ENCODE data around the gene C17orf113.

The C17orf113 gene

GRCh38 chr17:42072323-42073187 is 22.2 kb upstream of the C17orf113 start:
- no peak for DNase-seq (ENCODE audit: low read depth in 2 of 2)

- no peak for DNase-seq (ENCODE audit: low read depth in 2 of 2)
Measured at GRCh38 chr17:42071810-42072209, 21.4 kb upstream of the C17orf113 start.

GRCh38 chr17:42068979-42069378 is 18.6 kb upstream of the C17orf113 start:
- no peak for DNase-seq (ENCODE audit: low read depth in 2 of 2)

- peak in 1 of 2 donors; percentile 62 for DNase-seq (ENCODE audit: low read depth in 2 of 2)
Measured at GRCh38 chr17:42067371-42068091, 17.1 kb upstream of the C17orf113 start.

DNA sequence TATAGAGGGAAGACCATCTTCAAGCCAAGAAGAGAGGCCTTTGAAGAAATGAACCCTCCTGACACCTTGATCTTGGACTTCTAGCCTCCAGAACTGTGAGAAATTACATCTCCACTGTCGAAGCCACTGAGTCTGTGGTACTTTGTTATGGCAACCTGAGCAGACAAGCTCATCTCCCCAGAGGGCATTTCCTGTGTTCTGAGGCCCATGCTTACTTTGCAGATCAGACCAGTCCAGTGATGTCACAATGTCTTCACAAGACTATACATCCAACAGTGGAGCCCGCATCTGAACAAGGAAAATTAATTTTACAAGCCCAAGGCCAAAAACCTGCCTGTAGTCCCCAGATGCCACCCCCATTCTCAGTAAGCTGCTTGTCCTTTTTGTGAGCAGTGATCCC is 14.8 kb upstream of the C17orf113 start:
- DNase-seq (ENCODE audit: low read depth in 2 of 2): no peak

GRCh38 chr17:42062681-42063080 is 12.3 kb upstream of the C17orf113 start:
- DNase-seq (ENCODE audit: low read depth in 2 of 2): no peak

DNA sequence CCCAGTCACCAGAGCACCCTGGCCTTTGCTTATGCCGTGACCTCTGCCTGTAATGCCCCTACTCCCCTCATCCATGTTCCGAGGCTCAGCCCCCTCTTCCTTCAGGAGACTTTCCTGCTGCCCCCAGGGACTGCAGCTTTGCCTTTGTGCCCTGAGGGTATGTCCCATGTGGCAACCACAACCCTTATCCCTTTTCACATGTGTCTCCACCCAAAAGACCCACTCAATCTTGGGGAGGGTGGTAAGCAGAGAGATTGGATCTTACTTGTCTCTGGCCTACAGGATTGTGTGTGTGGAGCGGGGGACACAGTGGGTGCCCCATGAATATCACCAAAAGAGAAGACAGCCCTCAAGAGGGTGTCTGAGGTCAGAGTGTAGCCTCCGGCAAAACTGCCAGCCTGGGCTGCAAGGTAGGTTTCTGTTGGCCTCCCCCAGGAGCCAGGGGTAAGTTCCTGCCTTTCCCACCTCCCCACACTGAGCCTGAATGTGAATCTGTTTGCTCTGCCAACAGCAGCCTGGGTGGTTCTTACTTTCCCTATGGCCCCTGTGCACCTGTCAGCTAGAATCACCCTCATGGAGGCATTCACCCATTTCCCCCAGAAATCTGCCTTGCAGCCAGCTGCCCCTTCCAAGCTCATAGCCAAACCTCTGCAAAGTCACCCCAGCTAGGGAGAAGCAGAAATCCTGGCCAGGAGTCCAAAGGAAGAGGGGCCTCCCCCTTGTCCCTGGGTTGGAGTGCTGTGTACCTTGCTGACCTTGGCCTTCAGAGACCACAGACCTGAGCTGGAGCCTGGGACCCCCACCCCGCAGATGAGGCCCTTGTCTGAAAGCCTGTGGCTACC is 11.5 kb upstream of the C17orf113 start:
- DNase-seq (ENCODE audit: low read depth in 2 of 2): no peak

DNA sequence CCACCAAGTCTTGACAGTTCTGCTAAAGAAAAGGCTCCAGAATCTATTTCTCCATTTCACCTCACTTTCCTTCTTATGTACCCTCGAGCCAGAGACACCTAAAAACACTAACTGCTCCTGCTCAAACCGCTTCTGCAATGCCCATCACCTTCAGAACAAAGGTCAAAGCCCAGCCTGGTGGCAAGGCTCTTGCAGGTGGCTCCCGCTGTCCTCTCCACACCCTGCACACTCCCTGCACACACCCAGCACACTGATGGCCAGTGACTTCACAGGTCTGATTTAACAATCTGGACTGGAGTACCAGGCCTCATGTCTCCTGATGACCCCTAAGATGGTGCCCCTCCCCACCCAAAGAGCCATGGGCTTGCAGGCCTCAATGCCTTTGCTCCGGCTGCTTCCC is 9.8 kb upstream of the C17orf113 start:
- DNase-seq (ENCODE audit: low read depth in 2 of 2): no peak

DNA sequence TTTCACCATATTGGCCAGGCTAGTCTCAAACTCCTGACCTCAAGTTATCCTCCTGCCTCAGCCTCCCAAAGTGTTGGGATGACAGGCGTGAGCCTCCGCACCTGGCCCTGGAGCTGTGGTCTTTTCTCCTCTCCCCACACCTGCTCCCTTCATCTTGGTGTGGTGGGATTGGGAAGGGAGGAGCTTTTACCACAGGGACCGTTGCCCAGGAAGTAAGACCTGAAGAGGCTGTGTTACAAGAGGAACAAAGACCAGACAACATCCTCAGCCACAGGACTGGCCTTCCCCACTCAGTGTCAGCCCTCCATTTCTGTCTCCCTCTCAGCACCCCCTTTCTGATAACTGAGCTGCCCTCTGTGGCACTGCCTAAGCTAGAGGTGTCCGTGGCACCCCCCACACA is 9.4 kb upstream of the C17orf113 start:
- DNase-seq (ENCODE audit: low read depth in 2 of 2): no peak

DNA sequence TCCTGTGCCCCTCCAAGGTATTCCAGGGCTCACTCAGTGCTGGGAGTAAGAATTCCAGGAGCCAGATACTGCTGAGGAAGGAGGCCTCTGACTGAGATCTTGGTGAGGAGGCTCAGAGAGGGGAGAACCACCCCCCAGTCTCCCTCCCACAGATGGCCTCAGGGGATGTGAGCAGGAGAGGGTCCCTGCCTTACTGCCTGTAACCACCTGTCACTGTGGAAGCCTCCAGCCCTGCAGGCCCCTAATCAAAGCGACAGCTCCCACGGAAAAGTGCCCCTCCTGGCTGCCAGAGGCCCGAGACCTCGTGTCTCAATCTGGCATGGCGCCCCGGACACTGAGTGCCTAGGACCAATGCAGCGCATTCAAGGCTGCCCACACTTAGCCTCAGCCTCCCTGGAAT is 7.7 kb upstream of the C17orf113 start:
- no peak for DNase-seq (ENCODE audit: low read depth in 2 of 2)

GRCh38 chr17:42056635-42057034 is 6.2 kb upstream of the C17orf113 start:
- DNase-seq (ENCODE audit: low read depth in 2 of 2): no peak

- DNase-seq (ENCODE audit: low read depth in 2 of 2): no peak
Measured at GRCh38 chr17:42055496-42055895, 5.1 kb upstream of the C17orf113 start.

- no peak for DNase-seq (ENCODE audit: low read depth in 2 of 2)
Measured at GRCh38 chr17:42055027-42055426, 4.6 kb upstream of the C17orf113 start.

GRCh38 chr17:42053731-42054500 is 3.5 kb upstream of the C17orf113 start:
- DNase-seq (ENCODE audit: low read depth in 2 of 2): no peak

- no peak for DNase-seq (ENCODE audit: low read depth in 2 of 2)
Measured at GRCh38 chr17:42052346-42052877, 2.0 kb upstream of the C17orf113 start.

- no peak for DNase-seq (ENCODE audit: low read depth in 2 of 2)
Measured at GRCh38 chr17:42051645-42052044, 1.2 kb upstream of the C17orf113 start.

- DNase-seq (ENCODE audit: low read depth in 2 of 2): no peak
Measured at GRCh38 chr17:42051013-42051400, 606 bp upstream of the C17orf113 start.

DNA sequence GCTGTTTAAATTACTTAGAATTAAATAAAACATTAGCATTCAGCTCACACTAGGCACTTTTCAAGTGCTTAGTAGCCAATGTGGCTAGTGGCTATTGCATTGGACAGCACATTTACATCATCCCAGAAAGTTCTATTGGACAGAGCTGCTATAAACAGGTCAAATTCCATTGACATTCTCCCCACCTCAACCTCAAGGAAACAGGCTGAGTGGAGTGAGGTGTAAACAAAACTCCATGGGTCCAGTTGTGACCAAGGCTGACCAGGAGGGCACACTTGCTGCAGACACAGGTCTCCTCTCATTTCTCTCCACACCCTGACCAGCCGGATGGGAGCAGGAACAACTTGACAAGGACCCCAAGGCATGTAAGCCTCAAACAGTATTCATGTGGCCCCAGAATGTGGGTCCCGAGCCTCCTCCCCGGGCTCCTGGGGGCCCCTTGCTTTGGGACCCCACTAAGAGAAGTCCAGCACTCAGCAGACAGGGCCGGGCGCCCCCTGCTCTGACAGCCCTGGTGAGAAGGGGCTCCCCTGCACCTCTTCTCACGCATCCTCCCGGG is 488 bp downstream of the C17orf113 start:
- no peak for DNase-seq (ENCODE audit: low read depth in 2 of 2)

- no peak for DNase-seq (ENCODE audit: low read depth in 2 of 2)
Measured at GRCh38 chr17:42047343-42047742, 3.1 kb downstream of the C17orf113 start.

- DNase-seq (ENCODE audit: low read depth in 2 of 2): no peak
Measured at GRCh38 chr17:42045719-42046118, 4.7 kb downstream of the C17orf113 start.

Measured in stimulated activated CD4-positive, alpha-beta T cell treated with anti-CD3 and anti-CD28 coated beads, Interleukin-1b, Interleukin-23, amount 100 ng/mL, for 1 hour (primary cell).